Keratinocyte (primary cell): ENCODE measurements around the gene TRAK2.

ENCODE experiments used
- EZH2 ChIP-seq: IDR thresholded peaks from one replicate; pipeline ENCODE4 v1.6.1; 2012; ENCODE audit warnings: inconsistent platforms, mild to moderate bottlenecking, low read length, moderate library complexity
- TF ChIP-seq, protein P1 (sequence below), 3 experiments: IDR thresholded peaks in 1 of 3; conservative IDR thresholded peaks in 1 of 3; optimal IDR thresholded peaks in 1 of 3; 2 replicates in 2 of 3; 3 replicates in 1 of 3; pipeline versions ENCODE3 to v1.5.1; 2011; ENCODE audit warnings: low read length in 3 of 3, mild to moderate bottlenecking in 3 of 3, moderate library complexity in 2 of 3, control low read depth in 1 of 3, inconsistent platforms in 1 of 3; ENCODE audit not compliant: insufficient read depth in 2 of 3; ENCODE audit errors: extremely low read depth in 1 of 3

DNA sequence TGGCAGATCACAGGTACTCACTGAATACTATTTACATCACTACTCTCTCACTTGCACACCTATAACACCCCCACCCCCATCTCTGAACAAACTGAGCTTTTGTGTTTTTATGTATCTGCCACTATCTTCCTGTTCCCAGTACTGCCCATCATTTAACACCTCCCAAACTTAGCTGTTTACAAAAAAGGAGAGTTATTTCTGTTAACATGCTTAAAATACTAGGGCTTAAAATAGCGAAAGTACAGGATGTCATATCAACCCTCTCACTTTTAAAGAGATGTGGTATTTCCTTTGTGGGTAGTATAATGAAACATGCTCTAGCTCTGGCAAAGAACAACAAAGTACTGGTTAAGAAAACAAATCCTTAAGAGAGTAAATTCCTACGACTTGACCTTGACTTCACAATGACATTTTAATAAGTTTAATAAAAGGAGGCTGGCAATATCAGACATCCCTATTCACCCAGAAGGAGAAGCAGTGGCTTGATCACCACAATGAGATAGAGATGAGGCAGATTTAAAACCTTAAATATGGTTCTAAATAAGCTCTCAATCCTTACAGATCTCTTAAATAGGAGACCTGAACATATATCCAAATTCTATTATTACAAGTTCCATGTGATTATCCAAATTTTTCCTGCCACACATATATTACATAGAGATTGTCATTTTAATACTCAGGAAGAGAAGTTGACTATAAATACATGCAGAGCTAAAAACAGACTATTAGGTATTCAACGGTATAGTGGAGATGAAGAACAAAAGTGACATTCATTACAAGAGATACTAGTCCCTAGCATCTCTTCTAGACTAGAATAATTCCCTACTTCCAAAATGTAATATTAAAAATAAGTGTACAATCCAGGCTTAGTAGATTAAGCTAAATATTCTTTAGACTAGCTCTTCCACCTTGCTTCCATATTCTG lies 36.9 kb downstream of the TRAK2 start:
- TF ChIP-seq, protein P1, sequence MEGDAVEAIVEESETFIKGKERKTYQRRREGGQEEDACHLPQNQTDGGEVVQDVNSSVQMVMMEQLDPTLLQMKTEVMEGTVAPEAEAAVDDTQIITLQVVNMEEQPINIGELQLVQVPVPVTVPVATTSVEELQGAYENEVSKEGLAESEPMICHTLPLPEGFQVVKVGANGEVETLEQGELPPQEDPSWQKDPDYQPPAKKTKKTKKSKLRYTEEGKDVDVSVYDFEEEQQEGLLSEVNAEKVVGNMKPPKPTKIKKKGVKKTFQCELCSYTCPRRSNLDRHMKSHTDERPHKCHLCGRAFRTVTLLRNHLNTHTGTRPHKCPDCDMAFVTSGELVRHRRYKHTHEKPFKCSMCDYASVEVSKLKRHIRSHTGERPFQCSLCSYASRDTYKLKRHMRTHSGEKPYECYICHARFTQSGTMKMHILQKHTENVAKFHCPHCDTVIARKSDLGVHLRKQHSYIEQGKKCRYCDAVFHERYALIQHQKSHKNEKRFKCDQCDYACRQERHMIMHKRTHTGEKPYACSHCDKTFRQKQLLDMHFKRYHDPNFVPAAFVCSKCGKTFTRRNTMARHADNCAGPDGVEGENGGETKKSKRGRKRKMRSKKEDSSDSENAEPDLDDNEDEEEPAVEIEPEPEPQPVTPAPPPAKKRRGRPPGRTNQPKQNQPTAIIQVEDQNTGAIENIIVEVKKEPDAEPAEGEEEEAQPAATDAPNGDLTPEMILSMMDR (optimal IDR thresholded peaks at IDR 0.05 in 1 of 3, IDR thresholded peaks at IDR 0.05 in 1 of 3, conservative IDR thresholded peaks at IDR 0.05 in 1 of 3; ENCODE audit: extremely low read depth in 1 of 3, insufficient read depth in 2 of 3, low read length in 3 of 3) = no peak
- TF ChIP-seq EZH2 = no peak
